GM12873 (cell line): ENCODE data around the gene FYB1.

Experiments
- TF ChIP-seq, protein P1 (sequence below): IDR thresholded peaks from 2 replicates; pipeline ENCODE4 v1.5.1; 2012; ENCODE audit warnings: low read depth, mild to moderate bottlenecking, moderate library complexity, low read length, control low read depth; ENCODE audit not compliant: insufficient read depth; ENCODE audit errors: missing control alignments

Gene FYB1

DNA sequence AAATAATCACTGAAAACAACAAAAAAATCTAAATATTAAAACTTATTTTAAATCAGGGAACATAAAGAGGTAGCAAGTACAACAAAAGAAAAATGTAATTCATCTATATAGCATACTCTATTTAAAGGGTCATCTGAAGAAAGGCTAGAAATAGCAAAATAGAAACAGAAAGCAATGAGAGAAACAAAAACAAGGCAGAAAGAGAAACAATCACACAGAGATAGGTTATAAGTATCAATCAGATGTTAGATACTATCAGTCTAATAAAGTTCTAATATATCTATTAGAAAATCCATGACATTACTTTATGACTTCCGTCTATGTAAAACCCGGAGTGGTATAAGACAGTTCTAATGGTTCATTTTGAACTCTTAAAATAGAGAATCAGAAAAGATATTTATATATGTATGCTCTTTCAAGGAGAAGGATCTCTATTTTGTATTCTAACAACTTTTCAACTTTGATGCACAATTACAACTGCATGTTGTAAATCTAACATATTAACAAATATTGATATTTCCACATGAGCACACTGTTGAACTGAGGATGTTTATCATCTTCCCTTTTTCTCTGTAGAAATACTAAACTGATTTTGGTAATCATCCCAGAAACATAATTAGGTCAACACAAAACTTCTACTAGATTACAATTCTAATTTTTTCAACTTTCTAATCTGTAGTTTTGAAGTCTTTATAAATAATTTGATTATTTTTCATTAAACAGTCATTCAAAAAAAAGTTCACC is 161.0 kb downstream of the FYB1 start:
- TF ChIP-seq, protein P1, sequence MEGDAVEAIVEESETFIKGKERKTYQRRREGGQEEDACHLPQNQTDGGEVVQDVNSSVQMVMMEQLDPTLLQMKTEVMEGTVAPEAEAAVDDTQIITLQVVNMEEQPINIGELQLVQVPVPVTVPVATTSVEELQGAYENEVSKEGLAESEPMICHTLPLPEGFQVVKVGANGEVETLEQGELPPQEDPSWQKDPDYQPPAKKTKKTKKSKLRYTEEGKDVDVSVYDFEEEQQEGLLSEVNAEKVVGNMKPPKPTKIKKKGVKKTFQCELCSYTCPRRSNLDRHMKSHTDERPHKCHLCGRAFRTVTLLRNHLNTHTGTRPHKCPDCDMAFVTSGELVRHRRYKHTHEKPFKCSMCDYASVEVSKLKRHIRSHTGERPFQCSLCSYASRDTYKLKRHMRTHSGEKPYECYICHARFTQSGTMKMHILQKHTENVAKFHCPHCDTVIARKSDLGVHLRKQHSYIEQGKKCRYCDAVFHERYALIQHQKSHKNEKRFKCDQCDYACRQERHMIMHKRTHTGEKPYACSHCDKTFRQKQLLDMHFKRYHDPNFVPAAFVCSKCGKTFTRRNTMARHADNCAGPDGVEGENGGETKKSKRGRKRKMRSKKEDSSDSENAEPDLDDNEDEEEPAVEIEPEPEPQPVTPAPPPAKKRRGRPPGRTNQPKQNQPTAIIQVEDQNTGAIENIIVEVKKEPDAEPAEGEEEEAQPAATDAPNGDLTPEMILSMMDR, result no peak

DNA sequence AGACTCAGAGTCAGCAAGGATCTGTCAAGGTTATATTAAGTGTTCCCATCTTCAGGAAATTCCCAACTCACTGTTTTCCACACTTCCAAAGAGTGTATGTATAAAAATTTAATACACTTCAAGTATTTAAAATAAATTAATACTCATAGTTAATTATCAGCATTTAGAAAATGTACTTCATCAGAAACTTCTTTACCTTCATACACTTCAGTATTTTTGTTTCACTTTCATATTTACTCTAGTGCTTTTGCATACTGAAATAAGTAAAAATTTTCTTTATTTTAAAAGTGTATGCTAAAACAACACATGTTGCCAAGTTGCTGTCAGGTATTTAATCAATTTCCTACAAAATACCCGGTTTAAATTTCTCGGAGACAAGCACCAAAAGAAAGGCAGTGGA is 161.6 kb downstream of the FYB1 start:
- TF ChIP-seq, protein P1, result no peak

DNA sequence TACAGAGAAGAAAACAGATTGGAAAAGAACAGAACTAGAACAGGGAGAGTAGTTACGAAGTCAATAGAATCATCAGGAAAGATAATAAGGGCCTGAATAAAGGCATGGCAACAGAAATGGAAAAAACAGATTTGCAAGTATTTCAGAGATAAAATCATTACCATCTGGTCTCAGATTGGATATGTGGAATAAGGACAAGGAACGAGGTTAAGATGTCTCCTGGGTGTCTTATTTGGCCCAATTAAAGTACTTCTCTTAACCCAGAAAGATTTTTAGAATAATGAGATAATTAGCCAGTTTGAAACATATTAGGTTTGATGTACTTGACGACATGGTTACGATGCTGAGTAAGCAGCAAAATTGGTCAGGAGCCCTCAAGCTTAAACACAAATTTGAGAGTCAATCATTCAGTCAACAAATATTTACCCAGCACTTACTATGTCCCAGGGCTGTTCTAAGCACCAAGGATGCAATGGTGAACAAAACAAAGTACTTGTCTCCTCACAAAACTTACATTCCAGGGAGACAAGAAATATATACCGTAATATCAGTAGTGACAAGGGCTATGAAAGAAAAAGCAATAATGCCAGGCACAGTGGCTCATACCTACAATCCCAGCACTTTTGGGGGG is 163.5 kb downstream of the FYB1 start:
- TF ChIP-seq, protein P1, result no peak
